ENCODE data around the gene NLRP9.

DNA sequence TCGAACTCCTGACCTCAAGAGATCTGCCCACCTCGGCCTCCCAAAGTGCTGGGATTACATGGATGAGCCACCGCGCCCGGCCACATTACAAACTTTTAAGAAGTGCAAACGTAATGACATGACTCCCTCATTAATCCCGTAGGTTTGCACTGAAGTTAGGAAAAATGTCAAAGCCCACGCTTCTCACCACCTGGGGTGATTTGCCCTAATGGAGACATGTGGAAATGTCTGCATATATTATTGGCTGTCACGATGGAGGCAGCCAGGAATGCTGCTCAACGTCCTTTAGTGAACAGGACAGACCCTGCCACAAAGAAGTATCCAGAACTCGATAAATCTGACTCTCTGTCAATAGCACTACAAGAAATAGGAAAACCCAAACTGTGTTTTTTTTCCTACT is 21.0 kb downstream of the NLRP9 start:
- TF ChIP-seq, protein P1, sequence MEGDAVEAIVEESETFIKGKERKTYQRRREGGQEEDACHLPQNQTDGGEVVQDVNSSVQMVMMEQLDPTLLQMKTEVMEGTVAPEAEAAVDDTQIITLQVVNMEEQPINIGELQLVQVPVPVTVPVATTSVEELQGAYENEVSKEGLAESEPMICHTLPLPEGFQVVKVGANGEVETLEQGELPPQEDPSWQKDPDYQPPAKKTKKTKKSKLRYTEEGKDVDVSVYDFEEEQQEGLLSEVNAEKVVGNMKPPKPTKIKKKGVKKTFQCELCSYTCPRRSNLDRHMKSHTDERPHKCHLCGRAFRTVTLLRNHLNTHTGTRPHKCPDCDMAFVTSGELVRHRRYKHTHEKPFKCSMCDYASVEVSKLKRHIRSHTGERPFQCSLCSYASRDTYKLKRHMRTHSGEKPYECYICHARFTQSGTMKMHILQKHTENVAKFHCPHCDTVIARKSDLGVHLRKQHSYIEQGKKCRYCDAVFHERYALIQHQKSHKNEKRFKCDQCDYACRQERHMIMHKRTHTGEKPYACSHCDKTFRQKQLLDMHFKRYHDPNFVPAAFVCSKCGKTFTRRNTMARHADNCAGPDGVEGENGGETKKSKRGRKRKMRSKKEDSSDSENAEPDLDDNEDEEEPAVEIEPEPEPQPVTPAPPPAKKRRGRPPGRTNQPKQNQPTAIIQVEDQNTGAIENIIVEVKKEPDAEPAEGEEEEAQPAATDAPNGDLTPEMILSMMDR (IDR thresholded peaks at IDR 0.05), result no peak
- TF ChIP-seq POLR2A (IDR thresholded peaks at IDR 0.05) (no peak), POLR2AphosphoS5 (IDR thresholded peaks at IDR 0.05; ENCODE audit: insufficient read depth in 1 of 2, low read depth in 1 of 2) (no peak)
